ENCODE measurements around the gene CMSS1. TPM values are rescaled to one million over a fixed set of nuclear protein-coding genes. Genes with fewer than 3 reads are reported as not detected.
A peak's percentile ranks its signal among the peaks of the same experiment; 100 is the strongest.

Gene CMSS1
- total RNA-seq, 4 donors from 2014 or later: 11.2 to 16.3 (median 14.1) TPM

- H3K9me3 ChIP-seq: no peaks in the 10 kb centered on the region
- H3K36me3 ChIP-seq: no peaks in the 10 kb centered on the region
- 29% methylated on average over 2 of the region's 2 CpGs for WGBS
- intact Hi-C loops (cut with DNase I): no loop called here
- TF ChIP-seq POLR2AphosphoS5 (IDR thresholded peaks at IDR 0.05): peak in 1 of 2 donors; percentile 49
- no peak for TF ChIP-seq POLR2A (IDR thresholded peaks at IDR 0.05; ENCODE audit: low read depth)
- H3K4me3 ChIP-seq: no peak overlapping the region
- peak overlapping the region; percentile 61 to 94 (median 73) for H3K27ac ChIP-seq (replicated peaks in 1 of 4)
- no peak for DNase-seq (ENCODE audit: extremely low spot score)
- no peaks in the 10 kb centered on the region for H3K27me3 ChIP-seq
- H3K4me1 ChIP-seq: peaks cover 22 to 61% (median 46%) of the 10 kb centered on the region in 4 donors
These were observed 63.5 kb downstream of the CMSS1 start for GRCh38 chr3:99881121-99881524.

GRCh38 chr3:99882436-99883137, 64.9 kb downstream of the CMSS1 start:
- H3K9me3 ChIP-seq: no peaks in the 10 kb centered on the region
- H3K4me1 ChIP-seq: peaks cover 22 to 49% (median 36%) of the 10 kb centered on the region in 4 donors
- H3K27ac ChIP-seq (replicated peaks in 1 of 4): peak overlapping the region; percentile 61 to 94 (median 73)
- H3K36me3 ChIP-seq: no peaks in the 10 kb centered on the region
- H3K27me3 ChIP-seq: no peaks in the 10 kb centered on the region
- 91% methylated on average over 1 of the region's 1 CpG for WGBS
- no peak for DNase-seq (ENCODE audit: extremely low spot score)
- TF ChIP-seq CTCF (IDR thresholded peaks at IDR 0.05) (no peak), POLR2A (IDR thresholded peaks at IDR 0.05; ENCODE audit: low read depth) (no peak), POLR2AphosphoS5 (IDR thresholded peaks at IDR 0.05) (no peak), EP300 (IDR thresholded peaks at IDR 0.05) (no peak)
- intact Hi-C loops (cut with DNase I): no loop called here
- no peak overlapping the region for H3K4me3 ChIP-seq

GRCh38 chr3:99883138-99883461, 65.4 kb downstream of the CMSS1 start:
- DNase-seq (ENCODE audit: extremely low spot score): no peak
- peak overlapping the region in 1 of 4 donors; percentile 14 for H3K27ac ChIP-seq (replicated peaks in 1 of 4)
- H3K36me3 ChIP-seq: no peaks in the 10 kb centered on the region
- WGBS: 80% methylated on average over 2 of the region's 2 CpGs
- no peak overlapping the region for H3K4me3 ChIP-seq
- no peaks in the 10 kb centered on the region for H3K9me3 ChIP-seq
- intact Hi-C loops (cut with DNase I): no loop called here
- TF ChIP-seq POLR2AphosphoS5 (IDR thresholded peaks at IDR 0.05) (no peak), EP300 (IDR thresholded peaks at IDR 0.05) (no peak), POLR2A (IDR thresholded peaks at IDR 0.05; ENCODE audit: low read depth) (no peak), CTCF (IDR thresholded peaks at IDR 0.05) (no peak)
- H3K27me3 ChIP-seq: no peaks in the 10 kb centered on the region
- H3K4me1 ChIP-seq: peaks cover 22 to 46% (median 34%) of the 10 kb centered on the region in 4 donors

- TF ChIP-seq CTCF (IDR thresholded peaks at IDR 0.05): no peak
- TF ChIP-seq POLR2AphosphoS5 (IDR thresholded peaks at IDR 0.05): no peak
- TF ChIP-seq POLR2A (IDR thresholded peaks at IDR 0.05; ENCODE audit: low read depth): no peak
- no peak for TF ChIP-seq EP300 (IDR thresholded peaks at IDR 0.05)
- intact Hi-C loops (cut with DNase I): no loop called here
- Histone ChIP-seq H3K36me3 (no peaks in the 10 kb centered on the region), H3K4me3 (no peak overlapping the region), H3K4me1 (peaks cover 22 to 49% (median 34%) of the 10 kb centered on the region in 4 donors), H3K9me3 (no peaks in the 10 kb centered on the region), H3K27ac (replicated peaks in 1 of 4) (peak overlapping the region in 3 of 4 donors; percentile 3 to 14 (median 5)), H3K27me3 (no peaks in the 10 kb centered on the region)
- 100% methylated on average over 1 of the region's 1 CpG for WGBS
- DNase-seq (ENCODE audit: extremely low spot score): no peak
These were observed 66.0 kb downstream of the CMSS1 start for GRCh38 chr3:99883693-99884092.

DNA sequence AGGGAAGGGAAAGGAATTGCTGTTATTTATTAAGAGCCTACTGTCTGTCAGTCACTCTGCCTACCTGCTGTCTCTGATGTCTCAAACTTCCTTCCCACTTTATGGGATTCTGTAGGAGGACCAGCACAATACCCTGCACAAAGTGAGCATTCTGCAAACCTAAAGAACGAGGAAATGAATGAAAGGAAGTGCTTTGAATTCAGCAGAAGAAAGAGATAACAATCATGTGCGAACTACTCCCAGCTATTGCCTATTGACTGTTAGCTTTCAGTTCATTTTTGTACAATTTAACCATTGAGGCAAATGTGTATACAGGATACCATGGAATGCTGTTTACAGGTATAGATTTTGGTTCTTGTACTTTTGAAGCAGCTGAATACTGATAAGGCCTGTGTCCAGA, 66.8 kb downstream of the CMSS1 start:
- peaks cover 22 to 55% (median 35%) of the 10 kb centered on the region in 4 donors for H3K4me1 ChIP-seq
- H3K36me3 ChIP-seq: no peaks in the 10 kb centered on the region
- TF ChIP-seq EP300 (IDR thresholded peaks at IDR 0.05): no peak
- TF ChIP-seq POLR2A (IDR thresholded peaks at IDR 0.05; ENCODE audit: low read depth): no peak
- no peak for TF ChIP-seq POLR2AphosphoS5 (IDR thresholded peaks at IDR 0.05)
- no peak for TF ChIP-seq CTCF (IDR thresholded peaks at IDR 0.05)
- H3K27me3 ChIP-seq: no peaks in the 10 kb centered on the region
- intact Hi-C loops (cut with DNase I): no loop called here
- peak overlapping the region in 3 of 4 donors; percentile 3 to 14 (median 7) for H3K27ac ChIP-seq (replicated peaks in 1 of 4)
- DNase-seq (ENCODE audit: extremely low spot score): no peak
- no peak overlapping the region for H3K4me3 ChIP-seq
- WGBS: 61% methylated on average over 2 of the region's 2 CpGs
- no peaks in the 10 kb centered on the region for H3K9me3 ChIP-seq

Data from esophagus muscularis mucosa (tissue), 4 donors.